DND-41 (cell line): ENCODE results near the gene CUBN.

ENCODE experiments used
- ATAC-seq: fragments of 200-7000 bp; cut with Tn5 transposase; 3 replicates; pipeline ENCODE4 v1.9.1; 2021; ENCODE audit warnings: low read depth; ENCODE audit not compliant: insufficient read depth
- DNase-seq: peaks from one replicate; pipeline ENCODE4 v3.0.0-alpha.2; 2020
- H2AFZ ChIP-seq: 2 replicates; pipeline ENCODE4 v1.6.0; 2012; ENCODE audit warnings: low read depth, low read length
- H3K27ac ChIP-seq: 2 replicates; pipeline ENCODE4 v1.5.1; 2012; ENCODE audit warnings: low read length, inconsistent platforms
- H3K27me3 ChIP-seq: fragments of 200-600 bp; sonication (generic); 2 replicates; pipeline ENCODE4 v1.6.0; 2012; ENCODE audit warnings: low read length, mild to moderate bottlenecking, inconsistent platforms; ENCODE audit not compliant: insufficient read depth, poor library complexity
- H3K36me3 ChIP-seq: 2 replicates; pipeline ENCODE4 v1.5.1; 2012; ENCODE audit warnings: low read length, inconsistent platforms; ENCODE audit not compliant: insufficient read depth
- H3K4me1 ChIP-seq: 2 replicates; pipeline ENCODE4 v1.5.1; 2012; ENCODE audit warnings: mild to moderate bottlenecking, low read length; ENCODE audit not compliant: insufficient read depth
- H3K4me2 ChIP-seq: 2 replicates; pipeline ENCODE4 v1.6.0; 2012; ENCODE audit warnings: mild to moderate bottlenecking, moderate library complexity, low read length, inconsistent platforms; ENCODE audit not compliant: insufficient read depth
- H3K4me3 ChIP-seq, 2 experiments: fragments of 200-600 bp in 1 of 2; shearing (Covaris generic) in 1 of 2; 2 replicates each; pipeline ENCODE4 v1.5.1; 2012 to 2016; ENCODE audit warnings: inconsistent platforms in 2 of 2, low read length in 2 of 2, mild to moderate bottlenecking in 2 of 2, low read depth in 1 of 2, moderate library complexity in 1 of 2
- H3K79me2 ChIP-seq: 2 replicates; pipeline ENCODE4 v1.6.0; 2012; ENCODE audit warnings: low read length, inconsistent platforms; ENCODE audit not compliant: insufficient read depth
- H3K9ac ChIP-seq: 2 replicates; pipeline ENCODE4 v1.6.0; 2012; ENCODE audit warnings: low read depth, mild to moderate bottlenecking, inconsistent platforms, low read length, moderate library complexity
- H3K9me3 ChIP-seq: 2 replicates; pipeline ENCODE4 v1.5.1; 2012; ENCODE audit warnings: low read length, moderate library complexity, mild to moderate bottlenecking, inconsistent platforms; ENCODE audit not compliant: insufficient read depth, severe bottlenecking
- H4K20me1 ChIP-seq: 2 replicates; pipeline ENCODE4 v1.6.0; 2012; ENCODE audit warnings: low read length; ENCODE audit not compliant: insufficient read depth
- EZH2 ChIP-seq: IDR thresholded peaks from 3 replicates; pipeline ENCODE4 v1.6.1; 2012; ENCODE audit warnings: borderline replicate concordance, low read depth, mild to moderate bottlenecking, moderate library complexity, low read length, inconsistent platforms; ENCODE audit not compliant: severe bottlenecking
- TF ChIP-seq, protein P1 (sequence below): IDR thresholded peaks from 2 replicates; pipeline ENCODE4 v1.5.1; 2012; ENCODE audit warnings: borderline replicate concordance, low read length, moderate library complexity, mild to moderate bottlenecking; ENCODE audit not compliant: poor library complexity, severe bottlenecking; ENCODE audit errors: extremely low read depth

Gene CUBN

DNA sequence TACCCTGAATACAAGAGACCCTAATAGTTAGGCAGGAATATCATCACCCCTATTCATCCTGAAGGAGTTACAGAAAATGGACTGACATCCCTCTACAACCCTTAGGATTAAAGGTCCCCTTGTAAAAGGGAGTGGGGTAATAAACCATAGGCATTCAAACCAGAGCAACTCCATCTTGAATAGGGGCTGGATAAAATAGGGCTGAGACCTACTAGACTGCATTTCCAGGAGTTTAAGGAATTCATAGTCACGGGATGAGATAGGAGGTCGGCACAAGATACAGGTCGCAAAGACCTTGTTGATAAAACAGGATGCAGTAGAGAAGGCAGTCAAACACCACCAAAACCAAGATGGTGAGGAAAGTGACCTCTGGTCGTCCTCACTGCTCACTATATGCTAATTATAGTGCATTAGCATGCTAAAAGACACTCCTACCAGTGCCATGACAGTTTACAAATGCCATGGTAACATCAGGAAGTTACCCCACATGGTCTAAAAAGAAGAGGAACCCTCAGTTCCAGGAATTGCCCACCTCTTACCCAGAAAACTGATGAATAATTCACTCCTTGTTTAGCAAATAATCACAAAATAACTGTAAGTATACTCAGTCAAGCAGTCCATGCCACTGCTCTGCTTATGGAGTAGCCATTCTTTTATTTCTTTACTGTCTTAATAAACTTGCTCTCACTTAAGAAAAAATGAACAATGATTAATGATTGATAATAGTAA lies 37.2 kb downstream of the CUBN start:
- Histone ChIP-seq H2AFZ (no peak overlapping the region), H3K36me3 (no peaks in the 10 kb centered on the region), H3K4me2 (no peak overlapping the region), H3K4me1 (no peaks in the 10 kb centered on the region), H3K4me3 (no peak overlapping the region), H3K27me3 (no peaks in the 10 kb centered on the region), H3K9ac (no peak overlapping the region), H3K79me2 (no peaks in the 10 kb centered on the region), H4K20me1 (no peaks in the 10 kb centered on the region), H3K9me3 (no peaks in the 10 kb centered on the region), H3K27ac (no peak overlapping the region)
- no peak for ATAC-seq
- TF ChIP-seq, protein P1, sequence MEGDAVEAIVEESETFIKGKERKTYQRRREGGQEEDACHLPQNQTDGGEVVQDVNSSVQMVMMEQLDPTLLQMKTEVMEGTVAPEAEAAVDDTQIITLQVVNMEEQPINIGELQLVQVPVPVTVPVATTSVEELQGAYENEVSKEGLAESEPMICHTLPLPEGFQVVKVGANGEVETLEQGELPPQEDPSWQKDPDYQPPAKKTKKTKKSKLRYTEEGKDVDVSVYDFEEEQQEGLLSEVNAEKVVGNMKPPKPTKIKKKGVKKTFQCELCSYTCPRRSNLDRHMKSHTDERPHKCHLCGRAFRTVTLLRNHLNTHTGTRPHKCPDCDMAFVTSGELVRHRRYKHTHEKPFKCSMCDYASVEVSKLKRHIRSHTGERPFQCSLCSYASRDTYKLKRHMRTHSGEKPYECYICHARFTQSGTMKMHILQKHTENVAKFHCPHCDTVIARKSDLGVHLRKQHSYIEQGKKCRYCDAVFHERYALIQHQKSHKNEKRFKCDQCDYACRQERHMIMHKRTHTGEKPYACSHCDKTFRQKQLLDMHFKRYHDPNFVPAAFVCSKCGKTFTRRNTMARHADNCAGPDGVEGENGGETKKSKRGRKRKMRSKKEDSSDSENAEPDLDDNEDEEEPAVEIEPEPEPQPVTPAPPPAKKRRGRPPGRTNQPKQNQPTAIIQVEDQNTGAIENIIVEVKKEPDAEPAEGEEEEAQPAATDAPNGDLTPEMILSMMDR, result no peak
- TF ChIP-seq EZH2, result no peak
- DNase-seq, result no peak

DNA sequence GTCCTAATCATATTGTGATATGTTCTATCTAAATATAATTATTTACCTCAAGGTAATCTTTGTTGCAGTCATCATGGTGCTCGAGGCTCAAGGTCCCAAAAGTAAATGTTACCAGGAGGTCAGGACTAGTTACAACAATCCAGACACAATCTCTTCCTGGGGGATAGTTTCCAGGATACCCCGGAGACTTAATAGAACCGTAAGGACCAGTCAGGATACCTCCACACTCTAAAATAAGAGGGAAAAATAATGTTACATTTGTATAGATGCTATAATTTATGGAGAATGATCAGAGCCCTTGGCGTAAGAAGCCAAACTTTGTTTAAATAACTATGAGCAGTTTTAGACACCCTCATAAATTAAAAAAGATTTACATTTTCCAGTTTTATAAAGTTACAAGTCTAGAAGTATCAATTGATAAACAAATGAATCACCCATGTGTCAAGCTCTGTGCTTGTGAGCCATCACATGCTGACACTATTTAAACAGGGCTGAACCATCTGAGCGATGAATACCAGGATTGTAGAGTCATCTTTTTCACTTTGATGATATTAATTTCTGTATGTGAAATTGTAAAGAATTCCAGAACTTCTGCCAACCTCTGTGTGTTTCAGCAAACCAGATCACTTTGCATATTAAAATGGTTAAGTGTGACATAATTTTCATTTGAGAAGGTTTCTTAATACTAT lies 41.3 kb downstream of the CUBN start:
- Histone ChIP-seq H3K27me3 (no peaks in the 10 kb centered on the region), H2AFZ (no peak overlapping the region), H3K79me2 (no peaks in the 10 kb centered on the region), H3K4me3 (no peak overlapping the region), H4K20me1 (no peaks in the 10 kb centered on the region), H3K27ac (no peak overlapping the region), H3K36me3 (no peaks in the 10 kb centered on the region), H3K9ac (no peak overlapping the region), H3K4me1 (no peaks in the 10 kb centered on the region), H3K4me2 (no peak overlapping the region), H3K9me3 (no peaks in the 10 kb centered on the region)
- ATAC-seq (no peak), DNase-seq (no peak)
- TF ChIP-seq, protein P1, result no peak
- no peak for TF ChIP-seq EZH2

GRCh38 chr10:17086865-17087367 lies 42.7 kb downstream of the CUBN start:
- Histone ChIP-seq H3K4me2 (no peak overlapping the region), H3K27me3 (no peaks in the 10 kb centered on the region), H3K79me2 (no peaks in the 10 kb centered on the region), H3K27ac (no peak overlapping the region), H3K9me3 (no peaks in the 10 kb centered on the region), H3K4me1 (no peaks in the 10 kb centered on the region), H4K20me1 (no peaks in the 10 kb centered on the region), H2AFZ (no peak overlapping the region), H3K4me3 (no peak overlapping the region), H3K9ac (no peak overlapping the region), H3K36me3 (no peaks in the 10 kb centered on the region)
- no peak for ATAC-seq
- TF ChIP-seq, protein P1, result no peak
- TF ChIP-seq EZH2, result no peak
- no peak for DNase-seq
